Fibroblast of lung (primary cell): ENCODE results near the gene WT1. TPM values are rescaled to one million over a fixed set of nuclear protein-coding genes. Genes with fewer than 3 reads are reported as not detected.

Source experiments
- DNase-seq, 2 donors: peaks; one replicate each; pipeline versions ENCODE4 v3.0.0 to v3.0.0-alpha.2; 2010; ENCODE audit warnings: low read depth in 2 of 2
- H2AFZ ChIP-seq: 2 replicates; pipeline ENCODE4 v1.5.1; 2012; ENCODE audit warnings: low read length, control low read depth, inconsistent platforms
- H3K27ac ChIP-seq: 2 replicates; pipeline ENCODE4 v1.5.1; 2011; ENCODE audit warnings: low read length, control low read depth; ENCODE audit not compliant: insufficient read depth
- H3K27me3 ChIP-seq: 2 replicates; pipeline ENCODE4 v1.5.1; 2011; ENCODE audit warnings: mild to moderate bottlenecking, low read length; ENCODE audit not compliant: control insufficient read depth, insufficient read depth
- H3K36me3 ChIP-seq: 2 replicates; pipeline ENCODE4 v1.5.1; 2011; ENCODE audit warnings: low read length; ENCODE audit not compliant: control insufficient read depth, insufficient read depth
- H3K4me1 ChIP-seq: 2 replicates; pipeline ENCODE4 v1.5.1; 2011; ENCODE audit warnings: low read length; ENCODE audit not compliant: control insufficient read depth, insufficient read depth; ENCODE audit errors: extremely low read depth
- H3K4me2 ChIP-seq: 2 replicates; pipeline ENCODE4 v1.5.1; 2011; ENCODE audit warnings: low read length, control low read depth; ENCODE audit not compliant: insufficient read depth; ENCODE audit errors: extremely low read depth
- H3K4me3 ChIP-seq, 4 experiments: fragments of 200-600 bp in 1 of 4; sonication (generic) in 1 of 4; replicated peaks in 1 of 4; 2 replicates each; pipeline ENCODE4 v1.5.1; 2011 to 2016; ENCODE audit warnings: low read length in 4 of 4, low read depth in 3 of 4, mild to moderate bottlenecking in 3 of 4, control low read depth in 2 of 4, inconsistent platforms in 1 of 4, mixed read lengths in 1 of 4; ENCODE audit not compliant: insufficient read depth in 1 of 4; ENCODE audit errors: control extremely low read depth in 1 of 4
- H3K79me2 ChIP-seq: 2 replicates; pipeline ENCODE4 v1.5.1; 2012; ENCODE audit warnings: mild to moderate bottlenecking, low read length, inconsistent platforms; ENCODE audit not compliant: control insufficient read depth, insufficient read depth
- H3K9ac ChIP-seq: 2 replicates; pipeline ENCODE4 v1.5.1; 2011; ENCODE audit warnings: mild to moderate bottlenecking, low read length, control low read depth; ENCODE audit not compliant: insufficient read depth
- H3K9me3 ChIP-seq: 2 replicates; pipeline ENCODE4 v1.5.1; 2012; ENCODE audit warnings: low read depth, low read length; ENCODE audit not compliant: control insufficient read depth, insufficient read depth
- H4K20me1 ChIP-seq: 2 replicates; pipeline ENCODE4 v1.5.1; 2011; ENCODE audit warnings: low read length; ENCODE audit not compliant: control insufficient read depth, insufficient read depth; ENCODE audit errors: extremely low read depth
- EZH2 ChIP-seq: IDR thresholded peaks from 2 replicates; pipeline ENCODE4 v1.5.1; 2012; ENCODE audit warnings: low read length, control low read depth, mild to moderate bottlenecking; ENCODE audit errors: missing control alignments
- polyA plus RNA-seq, 2 donors: library from polyadenylated mRNA; depleted of rRNA in 1 of 2; stranded (reverse) in 1 of 2; unstranded in 1 of 2; fragments of >200 nt; gene quantifications; 2 replicates each; pipeline ENCODE4 v1.2.1, GENCODE V29; 2011 to 2012; ENCODE audit warnings: missing spikeins in 1 of 2
- total RNA-seq: library from RNA; depleted of rRNA; stranded (reverse); fragments of >200 nt; gene quantifications from 2 replicates; pipeline ENCODE4 v1.2.1, GENCODE V29; 2014
- TF ChIP-seq, protein P1 (sequence below), 2 donors: IDR thresholded peaks in 1 of 2; conservative IDR thresholded peaks in 1 of 2; 1 replicate in 1 of 2; 2 replicates in 1 of 2; pipeline ENCODE4 v1.5.1; 2011 to 2012; ENCODE audit warnings: low read length in 2 of 2, control low read depth in 1 of 2, inconsistent platforms in 1 of 2, low read depth in 1 of 2, mild to moderate bottlenecking in 1 of 2

Gene WT1
- total and polyA plus RNA-seq, 2 donors (not counting 1 experiment from before 2014, with no cell fraction given), result not detected

DNA sequence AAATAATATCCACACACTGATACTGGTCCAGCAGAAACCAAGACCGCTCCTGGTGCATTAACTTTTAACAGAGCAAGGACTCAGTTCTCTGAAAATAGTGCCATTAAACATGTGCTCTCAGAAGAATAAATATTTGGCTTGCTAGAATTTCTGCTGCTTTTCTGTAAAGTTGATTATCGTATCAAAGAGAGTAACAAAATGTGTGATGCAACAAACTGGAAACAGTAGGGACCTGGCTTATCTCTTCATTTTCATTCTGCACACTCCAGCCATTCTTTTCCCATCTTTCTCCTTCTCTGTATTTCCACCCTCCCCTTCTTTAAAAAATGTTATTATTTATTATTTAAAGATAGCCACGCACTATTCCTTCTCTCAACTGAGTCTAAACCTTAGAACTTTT is 43.9 kb downstream of the WT1 start:
- H3K27me3 ChIP-seq, result no peaks in the 10 kb centered on the region
- H3K9ac ChIP-seq, result no peak overlapping the region
- H3K9me3 ChIP-seq, result no peaks in the 10 kb centered on the region
- no peaks in the 10 kb centered on the region for H4K20me1 ChIP-seq
- no peaks in the 10 kb centered on the region for H3K36me3 ChIP-seq
- DNase-seq, result no peak
- no peak overlapping the region for H2AFZ ChIP-seq
- H3K4me2 ChIP-seq, result no peak overlapping the region
- TF ChIP-seq EZH2, result no peak
- TF ChIP-seq, protein P1, sequence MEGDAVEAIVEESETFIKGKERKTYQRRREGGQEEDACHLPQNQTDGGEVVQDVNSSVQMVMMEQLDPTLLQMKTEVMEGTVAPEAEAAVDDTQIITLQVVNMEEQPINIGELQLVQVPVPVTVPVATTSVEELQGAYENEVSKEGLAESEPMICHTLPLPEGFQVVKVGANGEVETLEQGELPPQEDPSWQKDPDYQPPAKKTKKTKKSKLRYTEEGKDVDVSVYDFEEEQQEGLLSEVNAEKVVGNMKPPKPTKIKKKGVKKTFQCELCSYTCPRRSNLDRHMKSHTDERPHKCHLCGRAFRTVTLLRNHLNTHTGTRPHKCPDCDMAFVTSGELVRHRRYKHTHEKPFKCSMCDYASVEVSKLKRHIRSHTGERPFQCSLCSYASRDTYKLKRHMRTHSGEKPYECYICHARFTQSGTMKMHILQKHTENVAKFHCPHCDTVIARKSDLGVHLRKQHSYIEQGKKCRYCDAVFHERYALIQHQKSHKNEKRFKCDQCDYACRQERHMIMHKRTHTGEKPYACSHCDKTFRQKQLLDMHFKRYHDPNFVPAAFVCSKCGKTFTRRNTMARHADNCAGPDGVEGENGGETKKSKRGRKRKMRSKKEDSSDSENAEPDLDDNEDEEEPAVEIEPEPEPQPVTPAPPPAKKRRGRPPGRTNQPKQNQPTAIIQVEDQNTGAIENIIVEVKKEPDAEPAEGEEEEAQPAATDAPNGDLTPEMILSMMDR (conservative IDR thresholded peaks at IDR 0.05 in 1 of 2, IDR thresholded peaks at IDR 0.05 in 1 of 2; ENCODE audit: low read depth in 1 of 2, low read length in 2 of 2), result no peak
- no peaks in the 10 kb centered on the region for H3K79me2 ChIP-seq
- H3K4me3 ChIP-seq, result no peak overlapping the region
- no peak overlapping the region for H3K27ac ChIP-seq
- H3K4me1 ChIP-seq, result no peaks in the 10 kb centered on the region

DNA sequence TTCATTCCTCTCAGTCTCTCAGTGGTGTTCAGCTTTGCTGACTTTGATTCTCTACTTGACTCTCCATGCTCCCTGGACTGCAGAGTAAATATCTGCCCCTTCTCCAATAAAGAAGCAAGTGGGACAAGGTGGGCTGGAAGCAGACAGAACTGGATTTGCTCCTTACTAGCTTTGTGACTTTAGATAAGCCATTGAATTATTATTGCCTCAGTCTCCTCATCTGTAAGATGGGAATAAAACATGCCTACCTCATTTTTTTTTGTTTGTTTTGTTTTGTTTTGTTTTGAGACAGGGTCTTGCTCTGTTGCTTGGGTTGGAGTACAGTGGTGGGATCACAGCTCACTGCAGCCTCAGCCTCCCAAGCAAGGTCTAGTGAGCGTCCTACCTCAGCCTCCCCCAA is 44.6 kb downstream of the WT1 start:
- no peak overlapping the region for H3K4me3 ChIP-seq
- no peaks in the 10 kb centered on the region for H3K27me3 ChIP-seq
- DNase-seq, result no peak
- H3K4me1 ChIP-seq, result no peaks in the 10 kb centered on the region
- H3K9me3 ChIP-seq, result no peaks in the 10 kb centered on the region
- no peak overlapping the region for H2AFZ ChIP-seq
- no peaks in the 10 kb centered on the region for H3K36me3 ChIP-seq
- no peak overlapping the region for H3K27ac ChIP-seq
- H3K9ac ChIP-seq, result no peak overlapping the region
- H3K4me2 ChIP-seq, result no peak overlapping the region
- TF ChIP-seq, protein P1 (conservative IDR thresholded peaks at IDR 0.05 in 1 of 2, IDR thresholded peaks at IDR 0.05 in 1 of 2; ENCODE audit: low read depth in 1 of 2, low read length in 2 of 2), result no peak
- no peak for TF ChIP-seq EZH2
- H4K20me1 ChIP-seq, result no peaks in the 10 kb centered on the region
- no peaks in the 10 kb centered on the region for H3K79me2 ChIP-seq

GRCh38 chr11:32388871-32389770 is 46.2 kb downstream of the WT1 start:
- Histone ChIP-seq H3K27me3 (no peaks in the 10 kb centered on the region), H3K4me1 (no peaks in the 10 kb centered on the region), H3K9ac (no peak overlapping the region), H3K4me3 (no peak overlapping the region), H3K79me2 (no peaks in the 10 kb centered on the region), H3K9me3 (no peaks in the 10 kb centered on the region), H3K36me3 (no peaks in the 10 kb centered on the region), H3K27ac (no peak overlapping the region), H4K20me1 (no peaks in the 10 kb centered on the region), H2AFZ (no peak overlapping the region), H3K4me2 (no peak overlapping the region)
- no peak for DNase-seq
- TF ChIP-seq EZH2, result no peak
- TF ChIP-seq, protein P1 (conservative IDR thresholded peaks at IDR 0.05 in 1 of 2, IDR thresholded peaks at IDR 0.05 in 1 of 2; ENCODE audit: low read depth in 1 of 2, low read length in 2 of 2), result no peak
